ENCODE measurements around the gene SLMAP.

Gene SLMAP

GRCh38 chr3:57755741-57756527, at the start of gene SLMAP:
TSS of gene SLMAP (plus strand) at chr3:57756309. CDS start at chr3:57757652, 1,343 bp downstream.
- DNase-seq (ENCODE audit: low spot score) = peak; percentile 98

DNA sequence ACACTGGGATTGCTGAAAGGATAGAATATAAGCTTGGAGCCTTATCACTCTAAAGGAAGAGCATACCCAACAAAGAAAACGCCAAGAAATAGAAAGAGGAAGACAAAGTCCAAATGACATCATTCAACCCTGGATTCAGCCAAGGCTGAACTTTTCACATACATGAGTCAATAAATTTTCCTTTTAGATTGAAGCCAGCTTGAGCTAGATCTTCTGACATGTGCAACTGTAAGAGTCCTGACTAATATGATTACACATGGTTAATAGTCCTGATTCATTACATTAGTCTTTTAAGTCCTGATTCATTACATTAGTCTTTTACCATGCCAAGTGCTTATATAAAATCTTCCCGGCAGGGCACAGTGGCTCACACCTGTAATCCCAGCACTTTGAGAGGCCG, 49.6 kb upstream of the SLMAP start:
- no peak for DNase-seq (ENCODE audit: low spot score)

DNA sequence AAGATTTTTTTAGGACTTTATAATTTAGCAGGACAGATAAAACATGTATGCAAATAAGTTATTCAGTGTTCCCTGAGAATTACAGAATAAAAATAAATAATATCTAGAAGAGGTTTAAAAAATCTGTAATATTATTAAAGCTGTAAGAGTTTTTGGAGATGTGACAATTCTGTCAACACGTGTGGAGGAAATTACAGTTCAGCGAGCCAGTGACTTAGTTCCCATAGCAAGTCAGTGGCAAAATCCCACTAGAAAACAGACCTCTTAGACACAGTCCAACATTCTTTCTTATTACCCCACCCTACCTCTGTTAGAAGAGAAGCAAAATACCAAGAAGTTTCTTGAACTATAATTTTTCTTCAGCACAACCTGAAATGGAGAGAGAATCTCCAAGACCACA, 47.1 kb upstream of the SLMAP start:
- no peak for DNase-seq (ENCODE audit: low spot score)

DNA sequence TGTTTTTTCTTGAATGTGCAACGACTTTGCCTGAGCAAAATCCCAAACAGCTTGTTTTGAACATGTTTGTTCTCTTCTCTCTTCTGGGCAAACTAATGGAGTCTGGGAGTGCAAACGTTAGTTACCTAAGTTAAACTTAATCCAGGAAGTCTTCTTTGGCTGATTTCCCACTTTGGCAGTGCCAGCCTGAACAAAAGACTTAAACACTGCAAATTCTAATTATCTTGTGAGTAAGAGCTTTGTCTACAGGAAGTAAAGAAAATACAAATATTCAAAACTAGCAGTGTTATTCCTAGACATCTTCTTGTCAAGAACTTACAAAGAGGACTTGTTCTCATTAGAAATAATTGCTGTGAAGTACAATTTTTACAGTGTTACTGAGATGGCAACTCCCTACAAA, 46.5 kb upstream of the SLMAP start:
- no peak for DNase-seq (ENCODE audit: low spot score)

DNA sequence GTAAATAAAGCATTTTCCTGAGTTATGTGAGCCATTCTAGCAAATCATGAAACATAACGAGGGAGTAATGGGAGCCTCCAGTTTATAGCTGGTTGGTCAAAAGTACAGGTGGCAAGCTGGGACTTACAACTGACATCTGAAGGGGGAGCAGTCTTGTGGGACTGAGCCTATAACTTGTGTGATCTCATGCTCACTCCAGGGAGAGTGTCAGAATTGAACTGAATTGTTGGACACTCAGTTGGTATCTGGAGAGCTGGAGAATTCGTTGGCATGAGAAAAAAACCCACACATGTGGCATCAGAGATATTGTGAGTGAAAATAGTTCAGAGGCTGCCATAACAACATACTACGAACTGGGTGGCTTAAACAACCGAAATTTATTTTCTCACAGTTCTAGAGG, 40.4 kb upstream of the SLMAP start:
- no peak for DNase-seq (ENCODE audit: low spot score)

GRCh38 chr3:57717205-57717868, 38.8 kb upstream of the SLMAP start:
- DNase-seq (ENCODE audit: low spot score) = no peak

DNA sequence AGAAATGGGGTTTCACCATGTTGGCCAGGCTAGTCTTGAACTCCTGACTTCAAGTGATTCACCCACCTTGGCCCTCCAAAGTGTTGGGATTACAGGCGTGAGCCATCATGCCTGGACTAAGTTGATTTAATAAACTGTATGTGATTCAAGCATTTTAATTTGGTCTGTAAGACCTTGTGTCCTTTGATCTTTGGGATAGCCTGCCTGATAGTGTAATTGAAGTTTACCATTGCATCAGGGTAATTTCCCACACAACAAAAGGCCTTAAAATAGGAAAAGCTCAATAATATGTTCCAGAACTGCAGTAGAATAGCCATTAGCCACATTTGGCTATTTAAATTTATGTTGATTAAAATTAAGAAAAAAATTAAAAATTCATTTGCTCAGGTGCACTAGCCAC, 38.0 kb upstream of the SLMAP start:
- no peak for DNase-seq (ENCODE audit: low spot score)

DNA sequence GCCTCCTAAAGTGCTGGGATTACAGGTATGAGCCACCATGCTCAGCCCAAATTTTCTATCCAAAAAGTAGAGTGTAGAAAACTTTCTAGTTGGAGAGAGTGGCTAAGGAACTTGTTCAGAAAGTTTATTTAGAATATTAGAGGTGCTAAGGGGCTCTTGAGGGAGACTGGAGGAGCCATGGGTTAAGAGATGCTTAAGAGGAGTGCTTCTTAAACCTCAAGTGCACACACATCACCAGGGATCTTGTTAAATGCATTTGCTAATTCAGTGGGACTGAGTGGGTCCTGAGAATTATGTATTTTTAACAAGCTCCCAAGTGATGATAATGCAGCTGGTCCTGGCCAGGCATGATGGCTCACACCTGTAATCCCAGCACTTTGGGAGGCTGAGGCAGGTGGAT, 29.7 kb upstream of the SLMAP start:
- DNase-seq (ENCODE audit: low spot score) = no peak

GRCh38 chr3:57727106-57727505, 29.0 kb upstream of the SLMAP start:
- DNase-seq (ENCODE audit: low spot score) = no peak

DNA sequence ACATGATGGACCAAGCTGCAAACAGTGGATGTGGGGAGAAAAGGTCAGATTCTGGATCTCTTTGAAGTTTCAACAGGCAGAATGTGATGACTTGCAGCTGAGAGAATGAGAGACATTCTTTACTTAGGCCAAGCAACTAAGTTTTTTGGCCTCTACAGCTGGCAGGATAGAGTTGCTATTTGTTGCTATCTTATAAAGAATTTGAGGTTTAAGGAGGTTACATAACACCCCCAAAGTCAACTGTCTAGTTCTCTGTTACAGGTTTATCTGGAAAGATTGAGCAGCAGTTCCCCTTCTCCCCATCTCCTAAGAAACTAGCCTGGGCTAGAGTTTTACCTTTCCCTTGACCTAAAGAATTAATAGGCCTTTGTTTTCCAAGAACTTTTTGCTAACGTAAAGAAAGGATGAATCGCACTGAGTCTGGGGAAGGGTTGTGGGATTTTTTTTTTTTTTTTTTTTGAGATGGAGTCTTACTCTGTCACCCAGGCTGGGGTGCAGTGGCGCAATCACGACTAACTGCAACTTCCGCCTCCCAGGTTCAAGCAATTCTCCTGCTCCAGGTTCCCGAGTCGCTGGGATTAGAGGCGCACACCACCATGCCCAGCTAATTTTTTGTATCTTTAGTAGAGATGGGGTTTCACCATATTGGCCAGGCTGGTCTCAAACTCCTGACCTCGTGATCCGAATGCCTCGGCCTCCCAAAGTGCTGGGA, 26.6 kb upstream of the SLMAP start:
- DNase-seq (ENCODE audit: low spot score) = no peak

DNA sequence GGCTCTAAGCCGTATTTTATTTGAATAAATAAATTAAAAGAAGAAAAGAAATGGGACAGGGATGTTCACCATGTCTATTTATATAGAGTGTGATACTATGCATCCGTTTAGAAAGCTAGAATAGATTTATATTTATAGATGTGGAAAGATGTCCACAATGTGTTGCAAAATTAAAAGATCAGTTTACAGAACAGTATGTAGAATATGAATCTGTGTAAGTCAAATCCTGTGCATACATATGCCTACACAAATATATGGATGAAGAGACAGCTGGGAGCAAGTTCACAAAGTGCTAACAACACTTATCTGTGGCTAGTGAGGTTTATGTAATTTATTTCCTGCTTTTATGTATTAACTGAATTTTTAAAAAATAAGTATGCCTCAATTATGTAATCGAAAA, 25.4 kb upstream of the SLMAP start:
- DNase-seq (ENCODE audit: low spot score) = no peak

- DNase-seq (ENCODE audit: low spot score) = no peak
These were observed 24.8 kb upstream of the SLMAP start for GRCh38 chr3:57731311-57731710.

GRCh38 chr3:57733790-57734189, 22.3 kb upstream of the SLMAP start:
- no peak for DNase-seq (ENCODE audit: low spot score)

GRCh38 chr3:57735405-57735804, 20.7 kb upstream of the SLMAP start:
- DNase-seq (ENCODE audit: low spot score) = no peak

GRCh38 chr3:57737840-57738239, 18.3 kb upstream of the SLMAP start:
- no peak for DNase-seq (ENCODE audit: low spot score)

DNA sequence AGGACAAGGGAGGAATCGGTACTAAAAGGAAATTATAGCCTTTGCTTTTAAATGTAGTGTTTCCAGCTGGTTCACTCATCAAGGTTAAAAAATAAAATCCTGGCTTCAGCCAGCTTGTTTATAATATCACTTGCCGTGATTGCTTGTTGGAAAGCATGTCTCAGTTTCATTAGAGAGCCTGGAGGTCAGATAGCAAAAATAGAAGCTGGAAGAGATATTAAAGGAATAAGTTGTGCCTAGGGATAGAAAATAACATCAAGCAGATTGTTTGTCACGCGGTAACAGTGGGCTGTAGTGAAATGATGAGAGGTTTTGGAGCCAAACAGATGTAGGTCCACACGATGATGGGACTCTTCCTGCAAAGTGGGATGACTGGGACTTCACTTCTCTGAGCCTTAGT, 17.7 kb upstream of the SLMAP start:
- no peak for DNase-seq (ENCODE audit: low spot score)

GRCh38 chr3:57740027-57740426, 16.1 kb upstream of the SLMAP start:
- no peak for DNase-seq (ENCODE audit: low spot score)

GRCh38 chr3:57743496-57743895, 12.6 kb upstream of the SLMAP start:
- DNase-seq (ENCODE audit: low spot score) = no peak

GRCh38 chr3:57745101-57745500, 11.0 kb upstream of the SLMAP start:
- no peak for DNase-seq (ENCODE audit: low spot score)

GRCh38 chr3:57746156-57747010, 9.7 kb upstream of the SLMAP start:
- no peak for DNase-seq (ENCODE audit: low spot score)

DNA sequence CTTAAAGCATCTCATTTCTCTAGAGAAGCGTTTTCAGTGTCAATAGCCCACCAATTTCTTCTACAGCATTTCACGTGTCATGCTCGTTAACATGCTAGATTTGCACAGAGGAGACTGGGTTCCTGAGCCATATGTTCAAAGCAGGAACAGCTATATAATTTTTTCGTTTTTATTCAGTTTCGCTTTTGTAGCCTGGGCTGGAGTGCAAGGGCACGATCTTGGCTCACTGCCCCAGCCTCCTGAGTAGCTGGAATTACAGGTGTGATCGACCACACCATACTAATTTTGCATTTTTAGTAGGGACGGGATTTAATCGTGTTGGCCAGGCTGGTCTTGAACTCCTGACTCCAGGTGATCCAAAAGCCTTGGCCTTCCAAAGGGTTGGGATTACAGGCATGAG, 6.6 kb upstream of the SLMAP start:
- DNase-seq (ENCODE audit: low spot score) = no peak

- DNase-seq (ENCODE audit: low spot score) = no peak
These were observed 3.8 kb upstream of the SLMAP start for GRCh38 chr3:57752307-57752706.
